HAP-1 (cell line): ENCODE results near the gene CFAP65.
A peak's percentile ranks its signal among the peaks of the same experiment; 100 is the strongest.

Experiments
- DNase-seq, 2 experiments: peaks; one replicate each; pipeline ENCODE4 v3.0.0-alpha.2; 2016 to 2020; ENCODE audit warnings: low spot score in 2 of 2
- H3K27me3 ChIP-seq: fragments of 250-450 bp; sonication (Bioruptor Pico); 2 replicates; pipeline ENCODE4 v1.5.1; 2020; ENCODE audit warnings: low read depth, mild to moderate bottlenecking, moderate library complexity
- H3K36me3 ChIP-seq: fragments of 250-450 bp; sonication (Bioruptor Pico); replicated peaks from 2 replicates; pipeline ENCODE4 v1.5.1; 2020; ENCODE audit warnings: mild to moderate bottlenecking
- H3K4me1 ChIP-seq: fragments of 250-450 bp; sonication (Bioruptor Pico); 2 replicates; pipeline ENCODE4 v1.5.1; 2020; ENCODE audit warnings: mild to moderate bottlenecking
- H3K4me3 ChIP-seq: fragments of 250-450 bp; sonication (Bioruptor Pico); 2 replicates; pipeline ENCODE4 v1.5.1; 2020; ENCODE audit warnings: mild to moderate bottlenecking, moderate library complexity
- H3K9me3 ChIP-seq: fragments of 250-450 bp; sonication (Bioruptor Pico); 2 replicates; pipeline ENCODE4 v1.5.1; 2020; ENCODE audit warnings: mild to moderate bottlenecking, moderate library complexity
- in situ Hi-C: fragments of 300-500 bp; cut with MboI; formaldehyde crosslinking; loops from 3 replicates; pipeline ENCODE4 v1.14.3; 2020; ENCODE audit warnings: low sequenced_read_pairs, inconsistent platforms, mixed read lengths

The CFAP65 gene

GRCh38 chr2:218983263-218983933, 57.9 kb downstream of the CFAP65 start:
- in situ Hi-C loops: no loop called here
- no peaks in the 10 kb centered on the region for H3K36me3 ChIP-seq
- no peak for DNase-seq
- H3K4me3 ChIP-seq: no peak overlapping the region
- H3K4me1 ChIP-seq: no peaks in the 10 kb centered on the region
- H3K27me3 ChIP-seq: peaks cover 75% of the 10 kb centered on the region
- no peaks in the 10 kb centered on the region for H3K9me3 ChIP-seq

- H3K27me3 ChIP-seq: peaks cover 68% of the 10 kb centered on the region
- no peaks in the 10 kb centered on the region for H3K4me1 ChIP-seq
- no peaks in the 10 kb centered on the region for H3K36me3 ChIP-seq
- no peak for DNase-seq
- H3K4me3 ChIP-seq: no peak overlapping the region
- in situ Hi-C loops: no loop called here
- no peaks in the 10 kb centered on the region for H3K9me3 ChIP-seq
Observed at GRCh38 chr2:218982586-218983262, 58.6 kb downstream of the CFAP65 start.

- Histone ChIP-seq H3K9me3 (no peaks in the 10 kb centered on the region), H3K4me1 (no peaks in the 10 kb centered on the region), H3K36me3 (no peaks in the 10 kb centered on the region), H3K4me3 (no peak overlapping the region), H3K27me3 (peaks cover 62% of the 10 kb centered on the region)
- in situ Hi-C loops: no loop called here
- no peak for DNase-seq
Observed at GRCh38 chr2:218981881-218982585, 59.3 kb downstream of the CFAP65 start.

GRCh38 chr2:218981390-218981880, 59.9 kb downstream of the CFAP65 start:
- no peaks in the 10 kb centered on the region for H3K9me3 ChIP-seq
- no peak overlapping the region for H3K4me3 ChIP-seq
- no peaks in the 10 kb centered on the region for H3K36me3 ChIP-seq
- DNase-seq: no peak
- in situ Hi-C loops: no loop called here
- peaks cover 56% of the 10 kb centered on the region for H3K27me3 ChIP-seq
- no peaks in the 10 kb centered on the region for H3K4me1 ChIP-seq

GRCh38 chr2:218980735-218981389, 60.5 kb downstream of the CFAP65 start:
- in situ Hi-C loops: no loop called here
- Histone ChIP-seq H3K4me1 (no peaks in the 10 kb centered on the region), H3K9me3 (no peaks in the 10 kb centered on the region), H3K36me3 (no peaks in the 10 kb centered on the region), H3K4me3 (no peak overlapping the region), H3K27me3 (peaks cover 50% of the 10 kb centered on the region)
- DNase-seq: no peak

- Histone ChIP-seq H3K4me1 (no peaks in the 10 kb centered on the region), H3K4me3 (peak overlapping the region; percentile 16), H3K27me3 (peaks cover 43% of the 10 kb centered on the region), H3K9me3 (no peaks in the 10 kb centered on the region), H3K36me3 (no peaks in the 10 kb centered on the region)
- in situ Hi-C loops: no loop called here
- peak; percentile 74 to 91 for DNase-seq
Observed at GRCh38 chr2:218979846-218980734, 61.2 kb downstream of the CFAP65 start.

- in situ Hi-C loops: no loop called here
- Histone ChIP-seq H3K36me3 (no peaks in the 10 kb centered on the region), H3K27me3 (peaks cover 12% of the 10 kb centered on the region; the same call in 1 of the 2 replicates), H3K4me1 (no peaks in the 10 kb centered on the region), H3K9me3 (no peaks in the 10 kb centered on the region), H3K4me3 (no peak overlapping the region)
- no peak for DNase-seq
Observed at GRCh38 chr2:218975060-218975777, 66.1 kb downstream of the CFAP65 start.

GRCh38 chr2:218970894-218971293, 70.4 kb downstream of the CFAP65 start:
- Histone ChIP-seq H3K4me1 (no peaks in the 10 kb centered on the region), H3K4me3 (no peak overlapping the region), H3K27me3 (peaks cover 17% of the 10 kb centered on the region), H3K36me3 (no peaks in the 10 kb centered on the region), H3K9me3 (no peaks in the 10 kb centered on the region)
- no peak for DNase-seq
- in situ Hi-C loops: no loop called here

- peaks cover 20% of the 10 kb centered on the region for H3K27me3 ChIP-seq
- DNase-seq: no peak
- no peaks in the 10 kb centered on the region for H3K9me3 ChIP-seq
- in situ Hi-C loops: no loop called here
- no peaks in the 10 kb centered on the region for H3K36me3 ChIP-seq
- no peak overlapping the region for H3K4me3 ChIP-seq
- H3K4me1 ChIP-seq: peaks cover 9% of the 10 kb centered on the region
Observed at GRCh38 chr2:218964041-218964771, 77.1 kb downstream of the CFAP65 start.

- in situ Hi-C loops: no loop called here
- H3K27me3 ChIP-seq: peaks cover 20% of the 10 kb centered on the region
- no peak overlapping the region for H3K4me3 ChIP-seq
- H3K4me1 ChIP-seq: peaks cover 9% of the 10 kb centered on the region
- peak; percentile 41 to 53 for DNase-seq
- H3K9me3 ChIP-seq: no peaks in the 10 kb centered on the region
- no peaks in the 10 kb centered on the region for H3K36me3 ChIP-seq
Observed at GRCh38 chr2:218963601-218964000, 77.7 kb downstream of the CFAP65 start.

GRCh38 chr2:218962859-218963492, 78.3 kb downstream of the CFAP65 start:
- H3K4me1 ChIP-seq: peaks cover 9% of the 10 kb centered on the region
- H3K9me3 ChIP-seq: no peaks in the 10 kb centered on the region
- peak; percentile 88 to 93 for DNase-seq
- H3K27me3 ChIP-seq: peaks cover 19% of the 10 kb centered on the region
- in situ Hi-C loops: no loop called here
- peak overlapping the region; percentile 31 for H3K4me3 ChIP-seq
- H3K36me3 ChIP-seq: no peaks in the 10 kb centered on the region
